ENCODE measurements around the gene FAM3D. TPM values are rescaled to one million over a fixed set of nuclear protein-coding genes. Genes with fewer than 3 reads are reported as not detected.

FAM3D gene
- total and polyA plus RNA-seq, 10 of the 15 experiments (the other 5 are each of a cell fraction or from before 2014, with no cell fraction given) = 0.04 to 0.07 TPM; not detected in 8

DNA sequence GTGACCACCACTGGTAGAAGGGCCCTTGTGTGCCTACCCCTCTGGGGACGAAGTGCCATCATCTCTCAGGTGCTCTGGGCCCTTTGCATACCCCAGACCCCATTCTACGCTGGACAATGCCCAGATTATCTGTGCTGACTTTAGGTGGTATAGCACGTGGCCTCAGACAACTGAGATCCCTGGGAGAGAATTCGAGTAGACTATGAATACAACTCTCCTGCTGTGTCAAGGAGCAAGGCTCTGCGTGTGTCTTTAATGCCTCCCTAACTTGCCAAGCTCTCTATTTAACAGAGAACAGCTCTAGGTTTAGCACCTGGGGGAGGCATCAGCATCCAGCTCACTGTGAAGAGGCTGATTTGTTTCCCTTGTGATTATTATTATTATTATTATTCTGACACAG, 29.1 kb downstream of the FAM3D start:
- CTCF ChIA-PET = interaction anchor here (1.1 to 1.6 kb wide), 4 partner anchors 11 to 556 kb away, joined by 3 to 4 read pairs (median 3); partner anchors contain the start of genes HTD2 and RPP14
- SMC1A ChIA-PET (ENCODE audit: uncharacterized antibody, unreplicated experiment) = no interaction called here
- H2AFZ ChIP-seq (ENCODE audit: control insufficient read depth, low read depth, low read length) = no peak overlapping the region
- FAIRE-seq (no peak), ATAC-seq (no peak), DNase-seq (ENCODE audit: low read depth, low spot score) (no peak)
- H3K9me3 ChIP-seq (replicated peaks; ENCODE audit: control insufficient read depth, insufficient read depth, low read length) = no peaks in the 10 kb centered on the region
- BruUV-seq (replicated peaks) = no TSS peak
- no peak for TF ChIP-seq NR2F1 (conservative IDR thresholded peaks at IDR 0.05)
- TF ChIP-seq, protein P1, sequence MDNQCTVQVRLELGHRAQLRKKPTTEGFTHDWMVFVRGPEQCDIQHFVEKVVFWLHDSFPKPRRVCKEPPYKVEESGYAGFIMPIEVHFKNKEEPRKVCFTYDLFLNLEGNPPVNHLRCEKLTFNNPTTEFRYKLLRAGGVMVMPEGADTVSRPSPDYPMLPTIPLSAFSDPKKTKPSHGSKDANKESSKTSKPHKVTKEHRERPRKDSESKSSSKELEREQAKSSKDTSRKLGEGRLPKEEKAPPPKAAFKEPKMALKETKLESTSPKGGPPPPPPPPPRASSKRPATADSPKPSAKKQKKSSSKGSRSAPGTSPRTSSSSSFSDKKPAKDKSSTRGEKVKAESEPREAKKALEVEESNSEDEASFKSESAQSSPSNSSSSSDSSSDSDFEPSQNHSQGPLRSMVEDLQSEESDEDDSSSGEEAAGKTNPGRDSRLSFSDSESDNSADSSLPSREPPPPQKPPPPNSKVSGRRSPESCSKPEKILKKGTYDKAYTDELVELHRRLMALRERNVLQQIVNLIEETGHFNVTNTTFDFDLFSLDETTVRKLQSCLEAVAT (IDR thresholded peaks at IDR 0.05) = no peak
- no peak for TF ChIP-seq EED (IDR thresholded peaks at IDR 0.05; ENCODE audit: low read depth)
- no peak for TF ChIP-seq NFYB (IDR thresholded peaks at IDR 0.05; ENCODE audit: insufficient read depth, low read depth, low read length)
- TF ChIP-seq RAD51 (IDR thresholded peaks at IDR 0.05) = no peak
- TF ChIP-seq HCFC1 (IDR thresholded peaks at IDR 0.05; ENCODE audit: low read length) = no peak
- TF ChIP-seq SRF (IDR thresholded peaks at IDR 0.05; ENCODE audit: low read depth in 2 of 2, low read length in 2 of 2) = no peak
- no peak for TF ChIP-seq NR2C1 (IDR thresholded peaks at IDR 0.05)
- TF ChIP-seq, protein P2, sequence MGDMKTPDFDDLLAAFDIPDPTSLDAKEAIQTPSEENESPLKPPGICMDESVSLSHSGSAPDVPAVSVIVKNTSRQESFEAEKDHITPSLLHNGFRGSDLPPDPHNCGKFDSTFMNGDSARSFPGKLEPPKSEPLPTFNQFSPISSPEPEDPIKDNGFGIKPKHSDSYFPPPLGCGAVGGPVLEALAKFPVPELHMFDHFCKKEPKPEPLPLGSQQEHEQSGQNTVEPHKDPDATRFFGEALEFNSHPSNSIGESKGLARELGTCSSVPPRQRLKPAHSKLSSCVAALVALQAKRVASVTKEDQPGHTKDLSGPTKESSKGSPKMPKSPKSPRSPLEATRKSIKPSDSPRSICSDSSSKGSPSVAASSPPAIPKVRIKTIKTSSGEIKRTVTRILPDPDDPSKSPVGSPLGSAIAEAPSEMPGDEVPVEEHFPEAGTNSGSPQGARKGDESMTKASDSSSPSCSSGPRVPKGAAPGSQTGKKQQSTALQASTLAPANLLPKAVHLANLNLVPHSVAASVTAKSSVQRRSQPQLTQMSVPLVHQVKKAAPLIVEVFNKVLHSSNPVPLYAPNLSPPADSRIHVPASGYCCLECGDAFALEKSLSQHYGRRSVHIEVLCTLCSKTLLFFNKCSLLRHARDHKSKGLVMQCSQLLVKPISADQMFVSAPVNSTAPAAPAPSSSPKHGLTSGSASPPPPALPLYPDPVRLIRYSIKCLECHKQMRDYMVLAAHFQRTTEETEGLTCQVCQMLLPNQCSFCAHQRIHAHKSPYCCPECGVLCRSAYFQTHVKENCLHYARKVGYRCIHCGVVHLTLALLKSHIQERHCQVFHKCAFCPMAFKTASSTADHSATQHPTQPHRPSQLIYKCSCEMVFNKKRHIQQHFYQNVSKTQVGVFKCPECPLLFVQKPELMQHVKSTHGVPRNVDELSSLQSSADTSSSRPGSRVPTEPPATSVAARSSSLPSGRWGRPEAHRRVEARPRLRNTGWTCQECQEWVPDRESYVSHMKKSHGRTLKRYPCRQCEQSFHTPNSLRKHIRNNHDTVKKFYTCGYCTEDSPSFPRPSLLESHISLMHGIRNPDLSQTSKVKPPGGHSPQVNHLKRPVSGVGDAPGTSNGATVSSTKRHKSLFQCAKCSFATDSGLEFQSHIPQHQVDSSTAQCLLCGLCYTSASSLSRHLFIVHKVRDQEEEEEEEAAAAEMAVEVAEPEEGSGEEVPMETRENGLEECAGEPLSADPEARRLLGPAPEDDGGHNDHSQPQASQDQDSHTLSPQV (IDR thresholded peaks at IDR 0.05) = no peak
- TF ChIP-seq, protein P3, sequence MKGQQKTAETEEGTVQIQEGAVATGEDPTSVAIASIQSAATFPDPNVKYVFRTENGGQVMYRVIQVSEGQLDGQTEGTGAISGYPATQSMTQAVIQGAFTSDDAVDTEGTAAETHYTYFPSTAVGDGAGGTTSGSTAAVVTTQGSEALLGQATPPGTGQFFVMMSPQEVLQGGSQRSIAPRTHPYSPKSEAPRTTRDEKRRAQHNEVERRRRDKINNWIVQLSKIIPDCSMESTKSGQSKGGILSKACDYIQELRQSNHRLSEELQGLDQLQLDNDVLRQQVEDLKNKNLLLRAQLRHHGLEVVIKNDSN (IDR thresholded peaks at IDR 0.05; ENCODE audit: borderline replicate concordance, extremely low read length, insufficient read depth, low read depth, low read length) = no peak
- RAD21 ChIA-PET (ENCODE audit: unreplicated experiment) = no interaction called here
- H3K36me3 ChIP-seq (ENCODE audit: control insufficient read depth in 2 of 2, insufficient read depth in 2 of 2, low read length in 1 of 2) = no peaks in the 10 kb centered on the region
- H4K20me1 ChIP-seq (ENCODE audit: control insufficient read depth, insufficient read depth) = no peaks in the 10 kb centered on the region
- intact Hi-C loops (cut with micrococcal nuclease; ENCODE audit: unreplicated experiment) = no loop called here
- in situ Hi-C loops (cut with MboI) = no loop called here
- POLR2A ChIA-PET = no interaction called here
- H3K27ac ChIP-seq (ENCODE audit: control insufficient read depth, insufficient read depth) = no peak overlapping the region
- H3K4me2 ChIP-seq (ENCODE audit: control insufficient read depth, insufficient read depth) = no peak overlapping the region
- H3K27me3 ChIP-seq (replicated peaks in 1 of 2; ENCODE audit: control insufficient read depth in 2 of 2, insufficient read depth in 2 of 2, low read length in 1 of 2) = no peaks in the 10 kb centered on the region
- H3K79me2 ChIP-seq (ENCODE audit: control insufficient read depth, insufficient read depth, low read length) = no peaks in the 10 kb centered on the region
- no peak overlapping the region for H3K4me3 ChIP-seq
- no peak overlapping the region for H3K9ac ChIP-seq (ENCODE audit: control insufficient read depth, insufficient read depth, low read length)
- WGBS (ENCODE audit: insufficient coverage, insufficient replicate concordance, low lambda C conversion rate, missing lambda C conversion rate) = 33% methylated on average over 5 of the region's 5 CpGs
- H3K4me1 ChIP-seq (ENCODE audit: control insufficient read depth, insufficient read depth, low read length) = no peaks in the 10 kb centered on the region
